Activated CD4-positive, CD25-positive, alpha-beta regulatory T cell treated with anti-CD3 and anti-CD28 coated beads, Interleukin-2, amount 50 U/mL, for 72 hours (primary cell): ENCODE data around the gene ESYT2.

Experiments used
- DNase-seq: peaks from one replicate; pipeline ENCODE4 v3.0.0; 2021

Gene ESYT2

DNA sequence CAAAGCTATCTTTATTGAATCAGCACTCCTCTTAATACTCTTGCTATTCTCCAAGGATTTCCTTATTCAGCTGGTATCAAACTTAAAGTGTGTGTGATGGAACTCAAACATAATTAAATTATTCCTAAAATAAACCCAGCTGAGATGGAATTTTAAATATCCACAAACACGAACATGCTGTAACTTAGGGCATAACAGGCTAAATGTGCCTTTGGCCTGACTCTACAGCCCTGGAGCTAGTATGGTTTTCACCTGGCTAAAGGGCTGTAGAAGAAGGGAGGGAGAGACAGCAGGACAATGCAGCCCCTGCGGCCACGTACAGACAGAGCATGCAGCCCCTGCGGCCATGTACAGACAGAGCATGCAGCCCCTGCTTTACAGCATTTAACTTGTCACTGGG lies 34.0 kb downstream of the ESYT2 start:
- no peak for DNase-seq

DNA sequence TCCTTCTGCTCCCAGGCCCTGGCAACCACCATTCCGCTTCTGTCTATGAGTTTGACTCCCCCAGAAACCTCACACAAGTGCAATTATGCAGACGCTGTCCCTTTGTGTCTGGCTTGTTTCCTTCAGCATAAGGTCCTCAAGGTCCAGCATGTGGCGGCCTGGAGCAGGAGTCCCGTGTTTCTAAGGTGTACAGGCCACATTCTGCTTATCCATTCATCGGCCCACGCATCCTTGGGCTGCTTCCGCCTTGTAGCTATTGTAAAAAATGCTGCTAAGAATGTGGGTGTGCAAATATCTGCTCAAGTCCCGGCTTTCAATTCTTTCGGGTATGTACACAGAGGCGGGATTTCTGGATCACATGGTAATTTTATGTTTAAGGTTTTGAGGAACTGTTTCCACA lies 38.2 kb downstream of the ESYT2 start:
- DNase-seq: no peak

DNA sequence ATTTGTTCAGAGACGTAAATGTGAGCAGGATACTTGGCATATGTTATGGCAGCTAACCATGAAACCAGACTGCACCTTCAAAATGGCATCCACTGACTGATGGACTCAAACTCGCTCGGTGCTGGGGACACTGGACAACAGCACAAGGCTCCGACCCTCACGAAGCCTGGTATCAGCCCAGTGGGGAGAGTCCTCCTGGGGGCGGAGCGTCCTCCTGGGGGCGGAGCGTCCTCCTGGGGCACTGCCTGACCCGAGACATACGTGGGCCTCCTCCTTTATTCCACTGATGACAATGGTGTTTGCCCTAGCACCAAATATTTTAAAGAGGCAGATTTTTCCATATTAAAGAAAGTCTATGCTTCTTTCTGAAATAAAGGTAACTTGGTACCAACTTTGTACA lies 39.5 kb downstream of the ESYT2 start:
- no peak for DNase-seq

DNA sequence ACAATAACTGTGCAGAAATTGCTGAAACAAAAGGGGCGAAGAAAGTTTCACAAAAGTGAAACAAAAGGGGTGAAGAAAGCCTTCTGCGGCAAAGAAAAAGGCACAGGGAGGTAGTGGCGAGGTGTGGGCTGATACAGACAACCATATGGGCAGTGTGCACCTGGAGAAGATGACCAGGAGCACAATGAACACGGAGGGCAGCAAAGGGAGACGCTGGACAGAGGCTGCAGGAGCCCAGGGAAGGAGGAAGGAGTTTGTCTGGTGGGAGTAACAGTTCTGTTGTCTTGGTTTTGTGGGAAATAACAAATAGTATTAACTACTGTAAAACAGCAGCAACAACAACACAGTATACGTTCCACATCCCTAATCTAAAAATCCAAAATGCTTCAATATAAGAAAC lies 42.4 kb downstream of the ESYT2 start:
- DNase-seq: no peak

DNA sequence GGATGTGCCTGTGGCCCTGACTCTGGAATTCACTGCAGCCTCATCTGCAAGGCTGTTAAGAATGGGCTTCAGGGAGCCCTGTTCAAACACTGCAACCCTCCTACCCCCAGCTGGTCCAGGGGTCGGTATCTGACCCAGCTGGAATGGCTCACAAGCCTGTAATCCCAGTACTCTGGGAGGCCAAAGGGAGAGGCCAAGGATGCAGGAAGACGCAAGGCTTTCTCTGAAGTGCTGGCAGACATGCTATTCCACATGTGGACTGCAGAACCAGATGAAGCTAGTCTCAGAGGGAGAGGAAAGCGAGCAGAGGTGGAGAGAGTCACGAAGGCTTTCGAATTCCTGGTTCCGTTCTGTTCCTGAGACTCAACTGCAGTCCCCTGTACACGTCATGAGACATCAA lies 45.0 kb downstream of the ESYT2 start:
- no peak for DNase-seq

DNA sequence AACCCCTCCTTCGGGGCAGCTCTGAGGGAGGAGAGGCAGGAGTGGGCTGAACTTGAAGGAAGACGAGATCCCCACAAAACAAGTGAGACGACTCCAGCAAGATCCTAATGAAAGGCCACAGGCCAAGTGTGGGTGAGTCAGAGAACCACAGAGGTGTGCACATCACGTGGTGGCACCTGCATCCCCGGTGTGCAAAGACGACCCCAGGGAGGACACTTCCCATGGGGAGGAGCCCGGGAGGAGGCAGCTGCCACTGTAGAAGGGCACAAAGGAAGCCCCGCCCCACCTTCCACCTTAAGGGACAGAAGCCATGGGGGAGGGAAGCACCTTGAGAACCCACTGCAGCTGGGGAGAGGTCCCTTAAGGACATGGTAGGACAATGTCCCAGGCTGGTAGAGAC lies 45.7 kb downstream of the ESYT2 start:
- no peak for DNase-seq

DNA sequence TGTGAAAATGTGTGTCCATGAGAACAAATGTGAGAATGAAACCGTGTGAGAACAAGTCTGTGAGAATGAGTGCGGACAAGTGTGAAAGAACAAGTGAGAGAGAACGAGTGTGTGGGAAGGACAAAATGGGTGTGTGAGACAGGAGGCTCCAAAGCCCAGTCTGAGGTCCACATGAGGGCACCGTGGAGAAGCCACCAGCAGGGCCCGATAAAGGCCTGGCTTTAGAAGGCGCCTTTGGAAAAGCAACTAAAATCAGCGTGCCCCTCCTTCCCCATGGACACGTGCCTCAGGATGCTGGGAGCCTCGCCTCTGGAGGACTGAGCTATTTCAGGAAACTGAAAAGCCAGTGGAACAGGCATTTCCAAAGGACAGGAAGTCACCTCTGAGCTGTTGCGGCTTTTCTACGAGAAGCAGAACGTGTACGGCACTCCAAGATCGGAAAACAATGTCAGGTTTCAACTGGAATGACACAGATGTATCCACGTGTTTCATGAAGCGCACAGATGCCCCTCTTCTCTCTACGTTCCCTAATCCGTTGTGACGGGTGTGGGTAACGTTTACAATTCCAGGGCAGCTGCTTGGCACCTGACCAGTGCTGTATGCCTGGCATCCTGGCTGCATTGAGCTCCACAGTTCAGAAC lies 46.4 kb downstream of the ESYT2 start:
- no peak for DNase-seq

DNA sequence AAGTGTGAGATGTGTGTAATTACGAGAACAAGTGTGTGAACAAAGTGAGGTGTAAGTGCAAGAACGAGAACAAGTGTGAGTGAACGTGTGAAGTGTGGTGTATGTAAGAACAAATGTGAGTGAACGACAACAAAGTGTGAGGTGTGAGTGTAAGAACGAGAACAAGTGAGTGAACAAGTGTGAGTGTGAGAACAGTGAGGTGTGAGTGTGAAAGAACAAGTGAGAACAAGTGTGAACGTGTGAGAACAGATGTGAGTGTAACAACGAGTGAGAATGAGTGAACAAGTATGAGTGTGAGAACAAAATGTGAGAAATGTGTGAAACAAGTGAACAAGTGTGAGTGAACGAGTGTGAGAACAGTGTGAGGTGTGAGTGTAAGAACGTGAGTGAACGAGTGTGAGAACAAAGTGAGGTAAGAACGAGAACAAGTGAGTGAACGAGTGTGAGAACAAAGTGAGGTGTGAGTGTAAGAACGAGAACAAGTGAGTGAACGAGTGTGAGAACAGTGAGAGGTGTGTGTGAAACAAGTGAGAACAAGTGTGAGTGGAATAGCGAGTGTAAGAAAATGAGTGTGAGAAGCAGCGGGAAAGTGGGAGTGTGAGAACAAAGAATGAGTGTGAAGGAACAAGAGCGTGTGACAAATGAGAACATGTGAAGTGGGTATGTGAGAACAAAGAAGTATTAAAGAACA lies 47.2 kb downstream of the ESYT2 start:
- DNase-seq: no peak

DNA sequence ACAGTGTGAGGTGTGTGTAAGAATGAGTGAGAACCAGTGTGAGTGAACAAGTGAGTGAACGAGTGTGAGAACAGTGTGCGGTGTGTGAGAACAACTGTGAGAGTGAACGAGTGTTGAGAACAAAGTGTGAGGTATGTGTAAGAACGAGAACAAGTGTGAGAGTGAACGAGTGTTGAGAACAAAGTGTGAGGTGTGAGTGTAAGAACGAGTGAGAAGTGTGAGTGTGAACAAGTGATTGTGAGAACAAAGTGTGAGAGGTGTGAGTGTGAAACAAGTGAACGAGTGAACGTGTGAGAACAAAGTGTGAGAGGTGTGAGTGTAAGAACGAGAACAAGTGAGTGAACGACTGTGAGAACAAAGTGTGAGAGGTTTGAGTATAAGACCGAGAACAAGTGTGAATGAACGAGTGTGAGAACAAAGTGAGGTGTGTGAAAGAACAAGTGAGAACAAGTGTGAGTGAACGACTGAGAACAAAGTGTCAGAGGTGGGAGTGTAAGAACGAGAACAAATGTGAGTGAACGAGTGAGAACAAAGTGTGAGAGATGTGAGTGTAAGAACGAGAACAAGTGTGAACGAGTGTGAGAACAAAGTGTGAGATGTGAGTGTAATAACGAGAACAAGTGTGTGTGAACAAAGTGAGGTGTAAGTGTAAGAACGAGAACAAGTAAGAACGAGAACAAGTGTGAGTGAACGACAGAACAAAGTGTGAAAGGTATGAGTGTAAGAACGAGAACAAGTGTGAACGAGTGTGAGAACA lies 47.9 kb downstream of the ESYT2 start:
- DNase-seq: no peak

DNA sequence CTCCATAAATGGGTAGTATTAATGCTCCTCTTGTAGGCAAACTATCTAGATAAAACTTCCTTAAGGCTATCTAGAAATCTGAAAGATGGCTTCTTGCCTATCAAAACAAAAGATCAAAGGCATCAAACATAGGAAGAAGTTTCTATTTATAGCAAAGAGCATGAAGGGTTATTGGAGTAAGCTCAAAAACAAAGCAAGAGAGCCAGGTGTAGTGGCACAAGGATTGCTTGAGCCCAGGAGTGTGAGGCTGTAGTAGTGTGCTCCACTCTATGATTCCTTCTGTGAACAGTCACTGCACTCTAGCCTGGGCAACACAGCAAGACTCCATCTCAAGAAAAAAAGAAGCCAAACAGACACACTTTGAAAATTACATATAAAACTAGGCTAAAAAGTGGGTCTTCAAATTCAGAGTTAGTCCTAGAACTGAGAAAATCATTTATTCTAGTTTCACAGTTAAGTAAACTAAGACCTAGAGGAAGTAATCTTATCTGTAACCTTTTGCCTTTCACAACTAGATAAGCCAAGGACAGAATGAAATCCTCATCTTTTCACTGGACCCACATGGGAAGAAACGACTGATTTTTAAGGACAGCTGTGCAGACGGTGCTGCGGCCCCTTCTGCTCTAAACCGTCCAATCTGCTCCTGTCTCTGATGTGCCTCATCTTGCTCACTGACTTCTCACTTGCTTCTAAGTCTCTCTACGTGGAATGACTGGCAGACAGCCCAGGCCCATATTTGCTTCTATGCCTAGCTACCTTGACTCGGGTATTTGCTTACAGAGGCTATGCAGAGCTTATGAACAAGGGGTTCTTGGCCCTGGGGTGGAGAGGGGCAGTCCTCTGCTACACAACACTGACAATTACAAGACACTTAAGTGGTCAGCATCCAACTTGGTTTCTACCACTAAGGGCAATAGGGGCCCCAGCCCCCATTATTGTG lies 50.0 kb downstream of the ESYT2 start:
- DNase-seq: no peak

DNA sequence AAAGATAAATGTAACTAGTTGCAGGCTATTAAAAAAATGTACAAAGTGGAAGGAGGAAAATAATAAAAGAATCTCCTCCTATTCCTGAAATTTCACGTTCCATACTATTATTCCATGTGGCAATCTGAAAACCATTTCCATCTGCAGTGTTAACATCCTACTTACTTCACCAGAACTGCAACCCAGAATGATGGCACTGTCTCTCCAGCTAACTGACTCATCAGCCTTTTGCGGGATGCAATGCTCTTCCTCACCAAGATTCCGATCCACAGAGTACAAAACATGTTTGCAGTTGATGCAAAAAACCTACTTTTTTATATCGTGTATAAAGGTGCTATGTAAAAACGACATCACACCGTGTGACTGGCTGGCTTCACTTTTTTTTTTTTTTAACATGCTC lies 50.8 kb downstream of the ESYT2 start:
- no peak for DNase-seq

DNA sequence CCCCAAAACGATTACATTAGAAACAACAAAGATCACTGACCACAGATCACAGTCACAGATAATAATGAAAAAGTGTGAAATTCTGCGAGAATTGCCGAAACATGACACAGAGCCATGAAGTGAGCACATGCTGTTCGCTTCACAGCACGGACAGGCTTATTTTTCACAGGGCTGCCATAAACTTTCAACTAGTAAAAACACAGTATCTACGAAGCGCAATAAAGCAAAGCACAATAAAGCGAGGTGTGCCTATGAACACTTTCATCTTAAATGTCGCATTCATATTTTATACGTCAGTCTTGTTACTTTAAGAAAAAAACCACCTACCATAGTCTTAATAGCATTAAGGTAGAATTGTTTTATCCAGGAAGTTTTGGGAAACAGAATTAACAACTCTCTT lies 51.5 kb downstream of the ESYT2 start:
- DNase-seq: no peak

DNA sequence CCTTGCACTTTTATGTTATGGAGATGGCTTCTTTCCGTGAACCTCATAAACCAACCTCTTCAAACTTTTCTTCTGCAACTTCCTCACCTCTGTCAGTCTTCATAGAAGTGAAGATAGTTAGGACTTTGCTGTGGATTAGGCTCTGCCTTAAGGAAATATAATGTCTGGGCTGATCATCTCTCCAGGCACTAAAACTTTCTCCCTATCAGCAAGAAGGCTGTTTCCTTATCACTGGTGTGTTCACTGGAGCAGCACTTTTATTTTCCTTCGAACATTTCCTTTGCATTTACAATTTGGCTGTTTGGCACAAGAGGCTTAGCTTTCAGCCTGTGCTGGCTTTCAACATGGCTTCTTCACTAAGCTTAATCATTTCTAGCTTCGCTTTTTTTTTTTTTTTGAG lies 52.8 kb downstream of the ESYT2 start:
- DNase-seq: no peak

DNA sequence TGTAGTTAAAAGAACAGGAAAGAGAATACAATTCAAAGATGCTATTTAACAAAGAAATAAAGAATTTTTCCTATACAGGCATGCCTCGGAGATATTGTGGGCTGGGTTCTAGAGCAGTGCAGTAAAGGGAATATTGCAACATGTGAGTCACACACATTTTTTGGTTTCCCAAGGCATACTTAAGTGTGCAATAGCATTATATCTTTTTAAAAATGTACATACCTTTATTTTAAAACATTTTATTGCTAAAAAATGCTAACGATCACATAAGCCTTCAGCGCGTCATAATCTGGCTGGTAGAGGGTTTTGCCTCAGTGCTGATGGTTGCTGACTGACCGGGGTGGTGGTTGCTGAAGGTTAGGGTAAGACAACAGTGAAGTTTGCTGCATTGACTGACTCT lies 54.4 kb downstream of the ESYT2 start:
- no peak for DNase-seq

DNA sequence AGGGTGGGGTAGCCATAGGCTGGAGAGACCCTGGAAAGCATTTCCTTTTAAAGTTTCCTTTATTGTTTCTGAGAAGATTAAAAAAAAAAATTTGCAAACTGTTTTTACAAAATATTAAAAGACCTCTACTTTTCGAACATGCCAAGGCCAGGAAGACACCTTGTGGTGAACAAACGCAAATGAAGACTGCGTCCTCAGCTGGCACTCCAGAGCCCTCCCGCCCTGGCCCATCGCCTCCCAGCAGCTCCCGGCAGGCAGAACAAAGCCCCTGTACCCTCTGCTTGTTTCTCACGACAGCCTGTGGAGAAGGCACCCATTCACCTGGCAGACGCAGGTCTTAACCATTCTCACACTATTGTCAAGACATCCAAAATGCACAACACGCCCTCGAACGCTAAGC lies 56.4 kb downstream of the ESYT2 start:
- no peak for DNase-seq

DNA sequence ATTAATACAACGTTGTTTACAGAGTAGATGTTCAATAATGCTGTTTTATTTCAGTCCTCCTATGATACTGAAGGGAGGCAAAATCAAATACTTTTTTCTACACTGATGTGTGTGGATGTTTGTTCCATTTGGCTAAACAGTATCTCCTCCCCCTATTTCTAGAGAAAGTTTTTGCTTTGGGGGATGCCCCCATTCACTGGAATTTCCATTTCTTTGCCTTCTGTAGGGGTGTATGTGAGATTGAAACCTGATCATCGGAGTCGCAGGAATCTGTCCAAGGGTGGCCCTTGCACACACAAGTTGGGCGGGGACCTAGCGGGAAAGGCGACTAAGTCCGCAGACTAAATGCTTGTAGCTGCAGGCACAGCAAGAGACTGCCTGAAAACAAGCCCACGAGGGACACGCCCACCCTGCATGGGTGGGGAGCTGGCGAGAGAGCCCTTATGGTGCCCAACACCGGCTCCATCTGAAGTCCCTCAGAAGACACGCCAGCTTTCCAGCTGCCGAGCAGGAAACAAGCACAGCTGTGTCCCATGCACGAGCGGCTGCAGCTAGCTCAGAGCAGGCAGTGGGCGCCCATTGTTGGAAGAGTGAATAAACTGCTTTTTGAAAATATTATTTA lies 58.0 kb downstream of the ESYT2 start:
- no peak for DNase-seq

DNA sequence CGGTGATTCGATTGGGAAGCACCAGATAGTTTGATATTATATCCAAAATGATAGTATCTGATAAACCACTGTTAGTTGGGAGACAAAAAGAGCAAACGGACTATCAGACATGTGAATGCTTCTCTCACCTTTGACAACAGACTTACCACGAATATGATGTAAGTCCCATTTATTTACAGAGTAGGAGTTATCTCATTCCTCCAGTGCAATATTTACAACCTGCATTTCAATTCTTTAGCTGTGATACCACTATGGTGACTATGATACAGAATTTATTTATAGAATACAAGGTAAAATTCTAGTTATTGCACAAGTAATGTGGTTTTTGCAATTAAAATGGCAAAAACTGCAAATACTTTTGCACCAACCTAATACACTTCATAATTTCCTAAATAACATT lies 61.6 kb downstream of the ESYT2 start:
- no peak for DNase-seq

DNA sequence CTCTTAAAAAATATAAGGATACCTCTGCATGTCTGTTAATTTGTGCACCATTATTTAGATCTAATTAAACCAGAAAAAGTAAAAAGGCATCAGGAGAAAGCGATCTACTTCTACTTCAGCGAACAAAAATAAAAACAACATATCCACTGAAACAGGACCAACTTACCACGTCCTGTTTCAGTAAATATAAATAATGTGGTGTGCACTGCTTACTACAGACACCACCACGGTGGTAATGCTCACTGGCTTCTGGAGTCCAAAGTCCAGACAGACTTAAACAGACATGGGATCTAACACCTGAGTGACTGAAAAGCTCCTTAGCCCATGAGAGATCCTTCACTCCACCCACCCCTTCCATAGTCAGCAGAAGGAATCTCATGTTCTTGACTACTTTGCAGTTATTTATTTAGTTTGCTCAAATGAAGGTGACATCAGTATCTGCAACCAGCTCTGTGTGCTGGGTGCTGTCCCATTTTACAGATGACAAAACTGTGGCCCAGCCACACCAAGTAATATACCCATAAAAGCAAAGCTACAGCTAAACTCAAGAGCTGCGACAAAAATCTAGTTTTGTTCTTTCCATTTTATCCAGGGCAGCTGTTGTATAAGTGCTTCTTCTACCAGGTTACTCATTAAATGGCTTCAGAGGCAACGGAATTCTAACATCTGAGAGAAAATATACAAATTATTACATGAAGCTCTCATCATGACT lies 62.6 kb downstream of the ESYT2 start:
- DNase-seq: no peak

DNA sequence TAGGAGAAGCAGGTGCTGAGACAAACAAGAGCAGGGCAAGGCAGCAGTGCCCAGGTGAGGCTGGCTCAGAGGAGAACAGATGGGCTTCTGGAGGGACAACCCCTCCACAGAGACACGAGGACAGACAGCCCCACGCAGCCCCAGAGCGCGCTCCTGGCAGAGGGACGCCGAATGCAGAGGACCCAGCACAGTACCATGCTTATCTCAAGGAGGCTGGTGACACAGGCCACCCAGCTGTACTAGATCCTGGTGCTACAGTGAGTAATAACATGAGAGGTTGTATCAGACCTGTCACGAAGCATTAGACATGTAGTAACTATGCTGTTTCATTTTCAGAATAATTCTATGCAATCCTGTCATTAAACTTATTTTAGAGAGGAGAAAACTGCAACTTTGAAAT lies 64.3 kb downstream of the ESYT2 start:
- DNase-seq: no peak

DNA sequence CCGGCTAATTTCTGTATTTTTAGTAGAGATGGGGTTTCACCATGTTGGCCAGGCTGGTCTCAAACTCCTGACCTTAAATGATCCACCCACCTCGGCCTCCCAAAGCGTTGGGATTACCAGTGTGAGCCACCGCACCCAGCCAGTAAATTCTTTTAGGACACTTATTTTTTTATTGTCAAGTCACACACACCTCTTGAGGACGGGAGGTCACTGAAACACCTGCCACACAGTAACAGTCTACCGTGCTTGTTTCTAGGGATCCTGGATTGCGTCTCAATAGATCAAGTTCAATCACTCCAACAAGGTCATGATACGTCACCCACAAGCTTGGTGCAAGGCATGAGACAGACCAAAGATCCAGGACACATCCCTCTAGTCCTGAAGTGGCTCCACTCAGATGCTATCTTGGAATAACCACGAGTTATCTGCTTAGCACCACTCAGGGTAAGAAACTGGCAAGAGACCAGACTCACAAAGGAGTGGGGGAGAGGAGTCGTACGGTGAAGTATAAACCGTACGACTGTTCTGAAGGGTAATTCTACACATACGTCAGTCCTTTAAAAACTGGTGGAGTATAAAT lies 65.8 kb downstream of the ESYT2 start:
- no peak for DNase-seq

DNA sequence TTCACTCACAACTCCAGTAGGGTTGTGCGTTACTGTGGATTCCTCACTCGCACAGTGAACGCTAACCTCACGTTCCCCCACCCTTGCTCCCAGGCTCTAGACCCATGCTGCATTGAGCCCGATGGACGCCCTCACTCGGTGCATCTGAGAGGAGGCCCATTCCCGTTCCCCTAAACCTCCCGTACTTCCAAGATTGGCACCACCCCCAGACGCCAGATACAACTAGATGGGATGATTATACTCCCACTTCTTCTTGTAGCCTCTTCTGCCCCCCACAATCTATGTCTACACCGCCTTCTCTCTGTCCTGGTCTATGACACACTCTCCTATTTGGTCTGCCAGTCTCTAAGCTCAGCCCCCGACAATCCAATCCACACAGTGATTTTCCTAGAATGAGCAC lies 67.4 kb downstream of the ESYT2 start:
- DNase-seq: no peak

DNA sequence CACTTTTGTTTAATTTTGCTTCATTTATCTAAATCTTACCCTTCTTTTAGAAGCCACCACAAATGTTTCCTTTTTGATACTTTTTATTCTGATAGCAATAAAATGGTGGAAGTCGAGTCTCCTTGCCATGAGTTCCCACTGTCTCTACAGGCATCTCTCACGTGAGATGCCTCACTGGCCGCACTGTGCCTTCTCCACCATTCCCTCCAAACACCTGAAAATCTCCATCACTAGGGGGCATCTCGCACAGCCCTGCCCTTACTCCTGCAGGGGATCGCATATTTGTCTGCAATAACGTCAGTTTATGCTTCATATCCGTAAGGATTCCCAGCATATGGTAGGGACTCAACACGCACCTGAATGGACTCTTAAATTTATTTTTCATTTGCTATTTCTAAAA lies 68.4 kb downstream of the ESYT2 start:
- DNase-seq: no peak
